Stimulated activated naive CD4-positive, alpha-beta T cell treated with Interleukin-2 at 50 U/mL for 16 hours (primary cell): ENCODE data around the gene INSYN2B.
"Not testable (repeated sequence)": the region's sequence is repeated elsewhere in the genome, so short reads cannot be mapped to it uniquely, and the experiment has no call there.

Experiments used
- DNase-seq: peaks from one replicate; lab custom pipeline; 2025; lab: John Stamatoyannopoulos, UW

INSYN2B gene

GRCh38 chr5:169848792-169849191, 131.5 kb downstream of the INSYN2B start:
- no peak for DNase-seq

GRCh38 chr5:169848271-169848670, 132.0 kb downstream of the INSYN2B start:
- DNase-seq: no peak

GRCh38 chr5:169847519-169847918, 132.8 kb downstream of the INSYN2B start:
- DNase-seq: no peak

- DNase-seq: no peak
These were observed 137.6 kb downstream of the INSYN2B start for GRCh38 chr5:169842699-169843098.

- DNase-seq: no peak
These were observed 139.9 kb downstream of the INSYN2B start for GRCh38 chr5:169840405-169840804.

- no peak for DNase-seq
These were observed 141.6 kb downstream of the INSYN2B start for GRCh38 chr5:169838688-169839087.

- DNase-seq: no peak
These were observed 142.6 kb downstream of the INSYN2B start for GRCh38 chr5:169837686-169838085.

GRCh38 chr5:169836835-169837536, 143.3 kb downstream of the INSYN2B start:
- no peak for DNase-seq

GRCh38 chr5:169834540-169834939, 145.8 kb downstream of the INSYN2B start:
- not testable (repeated sequence) for DNase-seq

GRCh38 chr5:169833681-169834292, 146.5 kb downstream of the INSYN2B start:
- not testable (repeated sequence) for DNase-seq

- no peak for DNase-seq
These were observed 147.4 kb downstream of the INSYN2B start for GRCh38 chr5:169832845-169833244.

- no peak for DNase-seq
These were observed 148.0 kb downstream of the INSYN2B start for GRCh38 chr5:169832304-169832703.

GRCh38 chr5:169831331-169831730, 149.0 kb downstream of the INSYN2B start:
- no peak for DNase-seq

- no peak for DNase-seq
These were observed 151.9 kb downstream of the INSYN2B start for GRCh38 chr5:169828385-169828784.

- DNase-seq: no peak
These were observed 152.5 kb downstream of the INSYN2B start for GRCh38 chr5:169827769-169828168.

- DNase-seq: no peak
These were observed 153.7 kb downstream of the INSYN2B start for GRCh38 chr5:169826618-169827017.

GRCh38 chr5:169817031-169817430, 163.3 kb downstream of the INSYN2B start:
- no peak for DNase-seq

- DNase-seq: no peak
These were observed 165.8 kb downstream of the INSYN2B start for GRCh38 chr5:169814522-169814921.
